Upper lobe of left lung (tissue), 4 donors: ENCODE data around the gene SCYGR7.

Source experiments
- CTCF ChIP-seq, 6 experiments: fragments of 450-650 bp in 4 of 6; fragments of 200-600 bp in 2 of 6; sonication (generic) in 2 of 6; IDR thresholded peaks; one replicate each; pipeline ENCODE4 v1.5.1; 2016 to 2019; ENCODE audit warnings: antibody characterized with exemption in 6 of 6
- EP300 ChIP-seq, 4 donors: sonication (generic); formaldehyde crosslinking; IDR thresholded peaks; one replicate each; pipeline ENCODE4 v1.5.1; 2017; ENCODE audit warnings: antibody characterized with exemption in 4 of 4, control low read depth in 2 of 4
- POLR2A ChIP-seq, 4 donors: fragments of 450-650 bp; IDR thresholded peaks; one replicate each; pipeline ENCODE4 v1.5.1; 2016 to 2017; ENCODE audit warnings: antibody characterized with exemption in 4 of 4, mild to moderate bottlenecking in 2 of 4

GRCh38 chr2:227707390-227707789 lies 20.7 kb upstream of the SCYGR7 start:
- TF ChIP-seq CTCF (IDR thresholded peaks at IDR 0.05) (no peak), EP300 (IDR thresholded peaks at IDR 0.05) (no peak), POLR2A (IDR thresholded peaks at IDR 0.05) (no peak)
